Measurements from ENCODE around the gene GHRHR. TPM values are rescaled to one million over a fixed set of nuclear protein-coding genes. Genes with fewer than 3 reads are reported as not detected.

Gene GHRHR
- total and polyA plus RNA-seq, 9 of the 15 experiments (the other 6 are each of a cell fraction or from before 2014, with no cell fraction given): not detected

- no peak for DNase-seq (ENCODE audit: extremely low read depth in 1 of 4, low spot score in 3 of 4)
- no peak for ATAC-seq
- Histone ChIP-seq H3K9me1 (ENCODE audit: control insufficient read depth, insufficient read depth, low read length) (peaks cover 10% of the 10 kb centered on the region), H3K4me2 (ENCODE audit: insufficient read depth, low read length) (no peak overlapping the region), H3K27ac (ENCODE audit: extremely low read depth, low read depth, low read length) (no peak overlapping the region), H3K9me3 (replicated peaks; ENCODE audit: control insufficient read depth, insufficient read depth, low read depth, low read length) (no peaks in the 10 kb centered on the region), H3K4me3 (no peak overlapping the region), H3K36me3 (ENCODE audit: control insufficient read depth, insufficient read depth, low read length) (no peaks in the 10 kb centered on the region), H3K27me3 (ENCODE audit: control insufficient read depth in 2 of 2, insufficient read depth in 2 of 2, low read length in 2 of 2) (no peaks in the 10 kb centered on the region), H2AFZ (ENCODE audit: low read depth, low read length) (no peak overlapping the region), H3K4me1 (replicated peaks in 1 of 2; ENCODE audit: control insufficient read depth in 2 of 2, insufficient read depth in 2 of 2, low read length in 2 of 2) (peaks cover 29 to 36% of the 10 kb centered on the region in 2 experiments; a peak in 4 of 5 replicates), H3K79me2 (ENCODE audit: control insufficient read depth, insufficient read depth, low read length) (no peaks in the 10 kb centered on the region), H4K20me1 (replicated peaks; ENCODE audit: control insufficient read depth, insufficient read depth, low read length) (no peaks in the 10 kb centered on the region), H3K9ac (ENCODE audit: insufficient read depth in 1 of 2, low read depth in 2 of 2, low read length in 2 of 2) (no peak overlapping the region)
- FAIRE-seq: no peak
- CTCF ChIA-PET (ENCODE audit: low intra/inter-chr PET ratio): no interaction called here
- BruUV-seq (replicated peaks): no TSS peak
- in situ Hi-C loops (cut with MboI) (no loop called here), intact Hi-C loops (cut with micrococcal nuclease) (no loop called here)
- POLR2A ChIA-PET: interaction anchor here (0.6 to 0.9 kb wide), 2 partner anchors 10 to 37 kb away, joined by 3 to 4 read pairs; no protein-coding TSS in a partner anchor
- TF ChIP-seq KLF6 (CRISPR knock-in tag; IDR thresholded peaks at IDR 0.05; ENCODE audit: borderline replicate concordance) (no peak), KAT7 (CRISPR knock-in tag; IDR thresholded peaks at IDR 0.05; ENCODE audit: borderline replicate concordance) (no peak)
Observed at GRCh38 chr7:30924624-30925023, 39.1 kb upstream of the GHRHR start.

GRCh38 chr7:30925117-30925516, 38.6 kb upstream of the GHRHR start:
- POLR2A ChIA-PET: interaction anchor here (0.6 to 0.9 kb wide), 2 partner anchors 9 to 37 kb away, joined by 3 to 4 read pairs; no protein-coding TSS in a partner anchor
- H3K9me1 ChIP-seq (ENCODE audit: control insufficient read depth, insufficient read depth, low read length): peaks cover 10% of the 10 kb centered on the region
- DNase-seq (ENCODE audit: extremely low read depth in 1 of 4, low spot score in 3 of 4) (no peak), FAIRE-seq (no peak), ATAC-seq (no peak)
- in situ Hi-C loops (cut with MboI) (no loop called here), intact Hi-C loops (cut with micrococcal nuclease) (no loop called here)
- no peak overlapping the region for H3K4me2 ChIP-seq (ENCODE audit: insufficient read depth, low read length)
- H3K79me2 ChIP-seq (ENCODE audit: control insufficient read depth, insufficient read depth, low read length): no peaks in the 10 kb centered on the region
- no peaks in the 10 kb centered on the region for H3K27me3 ChIP-seq (ENCODE audit: control insufficient read depth in 2 of 2, insufficient read depth in 2 of 2, low read length in 2 of 2)
- H4K20me1 ChIP-seq (replicated peaks; ENCODE audit: control insufficient read depth, insufficient read depth, low read length): no peaks in the 10 kb centered on the region
- no peak overlapping the region for H2AFZ ChIP-seq (ENCODE audit: low read depth, low read length)
- TF ChIP-seq PPARD (CRISPR knock-in tag; IDR thresholded peaks at IDR 0.05) (no peak), CBFA2T3 (IDR thresholded peaks at IDR 0.05) (no peak), MTA1 (IDR thresholded peaks at IDR 0.05; ENCODE audit: borderline replicate concordance) (no peak), HMG20B (CRISPR knock-in tag; IDR thresholded peaks at IDR 0.05) (no peak)
- 28% methylated on average over 2 of the region's 2 CpGs for WGBS (ENCODE audit: insufficient coverage, low coverage, missing lambda C conversion rate)
- H3K36me3 ChIP-seq (ENCODE audit: control insufficient read depth, insufficient read depth, low read length): no peaks in the 10 kb centered on the region
- CTCF ChIA-PET (ENCODE audit: low intra/inter-chr PET ratio): no interaction called here
- no peaks in the 10 kb centered on the region for H3K9me3 ChIP-seq (replicated peaks; ENCODE audit: control insufficient read depth, insufficient read depth, low read depth, low read length)
- H3K4me1 ChIP-seq (replicated peaks in 1 of 2; ENCODE audit: control insufficient read depth in 2 of 2, insufficient read depth in 2 of 2, low read length in 2 of 2): peaks cover 24 to 31% of the 10 kb centered on the region in 2 experiments; a peak in 4 of 5 replicates
- no peak overlapping the region for H3K4me3 ChIP-seq
- no TSS peak for BruUV-seq (replicated peaks)
- H3K27ac ChIP-seq (ENCODE audit: extremely low read depth, low read depth, low read length): no peak overlapping the region
- H3K9ac ChIP-seq (ENCODE audit: insufficient read depth in 1 of 2, low read depth in 2 of 2, low read length in 2 of 2): no peak overlapping the region

Data from K562 (cell line).